HEK293T (cell line): ENCODE data around the gene SLC24A4.

Experiments used
- BHLHE40 ChIP-seq: fragments of 450-650 bp; IDR thresholded peaks from 2 replicates; pipeline ENCODE4 v1.6.1; 2016; ENCODE audit warnings: mild to moderate bottlenecking, moderate library complexity, borderline replicate concordance
- CTBP1 ChIP-seq: fragments of 450-650 bp; IDR thresholded peaks from 2 replicates; pipeline ENCODE4 v1.6.1; 2016; ENCODE audit warnings: borderline replicate concordance
- ELF4 ChIP-seq: fragments of 450-650 bp; IDR thresholded peaks from 2 replicates; pipeline ENCODE4 v1.6.1; 2017; ENCODE audit warnings: antibody characterized with exemption
- FOXA1 ChIP-seq: fragments of 450-650 bp; IDR thresholded peaks from 2 replicates; pipeline ENCODE4 v1.6.1; 2016; ENCODE audit warnings: mild to moderate bottlenecking
- FOXK2 ChIP-seq: fragments of 450-650 bp; IDR thresholded peaks from 2 replicates; pipeline ENCODE4 v1.6.1; 2016; ENCODE audit warnings: mild to moderate bottlenecking
- FOXM1 ChIP-seq: fragments of 450-650 bp; IDR thresholded peaks from 2 replicates; pipeline ENCODE4 v1.6.1; 2017; ENCODE audit warnings: mild to moderate bottlenecking, borderline replicate concordance
- SP1 ChIP-seq: fragments of 450-650 bp; IDR thresholded peaks from 2 replicates; pipeline ENCODE4 v1.6.1; 2017
- SUZ12 ChIP-seq: fragments of 450-650 bp; IDR thresholded peaks from 2 replicates; pipeline ENCODE4 v1.6.1; 2016; ENCODE audit warnings: mild to moderate bottlenecking
- TARDBP ChIP-seq: fragments of 450-650 bp; IDR thresholded peaks from 2 replicates; pipeline ENCODE4 v1.6.1; 2016
- ZNF384 ChIP-seq: fragments of 450-650 bp; IDR thresholded peaks from 2 replicates; pipeline ENCODE4 v1.6.1; 2016
- TF ChIP-seq, protein P1 (sequence below): fragments of 450-650 bp; IDR thresholded peaks from 2 replicates; pipeline ENCODE4 v1.6.1; 2016

DNA sequence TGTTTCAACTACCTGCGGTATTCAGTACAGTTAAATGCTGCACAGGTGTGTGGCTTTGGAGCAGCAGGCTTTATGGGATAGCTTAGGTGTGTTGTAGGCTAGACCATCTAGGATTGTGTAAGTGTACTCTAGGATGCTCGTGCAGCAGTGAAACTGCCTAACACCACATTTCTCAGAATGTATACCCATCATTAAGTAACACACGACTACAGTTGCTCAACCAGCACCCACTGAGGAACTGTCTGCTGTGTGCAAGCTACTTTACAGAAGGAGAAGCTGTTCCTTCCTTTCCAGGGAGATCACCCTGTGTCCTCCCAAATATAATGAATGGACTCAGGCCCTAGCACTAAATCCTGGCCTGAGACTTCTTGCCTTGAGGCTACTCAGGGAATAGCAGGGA lies 94.8 kb downstream of the SLC24A4 start:
- TF ChIP-seq, protein P1, sequence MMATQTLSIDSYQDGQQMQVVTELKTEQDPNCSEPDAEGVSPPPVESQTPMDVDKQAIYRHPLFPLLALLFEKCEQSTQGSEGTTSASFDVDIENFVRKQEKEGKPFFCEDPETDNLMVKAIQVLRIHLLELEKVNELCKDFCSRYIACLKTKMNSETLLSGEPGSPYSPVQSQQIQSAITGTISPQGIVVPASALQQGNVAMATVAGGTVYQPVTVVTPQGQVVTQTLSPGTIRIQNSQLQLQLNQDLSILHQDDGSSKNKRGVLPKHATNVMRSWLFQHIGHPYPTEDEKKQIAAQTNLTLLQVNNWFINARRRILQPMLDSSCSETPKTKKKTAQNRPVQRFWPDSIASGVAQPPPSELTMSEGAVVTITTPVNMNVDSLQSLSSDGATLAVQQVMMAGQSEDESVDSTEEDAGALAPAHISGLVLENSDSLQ = no peak
- TF ChIP-seq FOXM1 (no peak), FOXK2 (no peak), ELF4 (no peak), SP1 (no peak), ZNF384 (no peak), BHLHE40 (no peak), TARDBP (no peak), SUZ12 (no peak), CTBP1 (no peak), FOXA1 (no peak)
